Calu3 (cell line): Measurements from ENCODE around the gene KCNT2. TPM values are rescaled to one million over a fixed set of nuclear protein-coding genes. Genes with fewer than 3 reads are reported as not detected.

Experiments
- BruUV-seq: library from RNA; stranded (reverse); fragments of 400-500 nt; replicated peaks from 2 replicates; lab custom pipeline; 2021; lab: Mats Ljungman, UMichigan
- CTCF ChIA-PET: fragments of 300-600 bp; sonication (Branson Sonifier 250); formaldehyde crosslinking; loops from one replicate; lab custom pipeline; 2022; ENCODE audit warnings: antibody characterized with exemption; lab: Charles Lee
- DNase-seq: peaks from one replicate; pipeline ENCODE4 v3.0.0; 2022
- H3K27ac Mint-ChIP-seq: one replicate; pipeline ENCODE4 v1.8.0; 2022; ENCODE audit warnings: mixed read lengths; ENCODE audit not compliant: unreplicated experiment
- H3K27me3 Mint-ChIP-seq: one replicate; pipeline ENCODE4 v1.8.0; 2022; ENCODE audit warnings: mixed read lengths; ENCODE audit not compliant: unreplicated experiment
- H3K36me3 Mint-ChIP-seq: one replicate; pipeline ENCODE4 v1.8.0; 2022; ENCODE audit warnings: mild to moderate bottlenecking, moderate library complexity, mixed read lengths; ENCODE audit not compliant: insufficient read depth, unreplicated experiment
- H3K4me1 Mint-ChIP-seq: one replicate; pipeline ENCODE4 v1.8.0; 2022; ENCODE audit warnings: mild to moderate bottlenecking, low read depth, mixed read lengths; ENCODE audit not compliant: unreplicated experiment
- H3K4me3 Mint-ChIP-seq: one replicate; pipeline ENCODE4 v1.8.0; 2022; ENCODE audit warnings: mild to moderate bottlenecking, low read depth, moderate library complexity, mixed read lengths; ENCODE audit not compliant: unreplicated experiment
- H3K9me3 Mint-ChIP-seq: one replicate; pipeline ENCODE4 v1.8.0; 2022; ENCODE audit warnings: low read depth, mixed read lengths; ENCODE audit not compliant: unreplicated experiment
- intact Hi-C: fragments of 100-400 bp; cut with micrococcal nuclease; formaldehyde crosslinking; loops from one replicate; pipeline ENCODE4 v1.10.0; 2022; ENCODE audit not compliant: unreplicated experiment
- total RNA-seq: library from RNA; stranded (reverse); gene quantifications from 2 replicates; pipeline ENCODE4 v1.2.3, GENCODE V29; 2022
- TF ChIP-seq, protein P1 (sequence below): fragments of 200-600 bp; IDR thresholded peaks from one replicate; pipeline ENCODE4 v1.8.0; 2022; ENCODE audit warnings: antibody characterized with exemption; ENCODE audit not compliant: unreplicated experiment

KCNT2 gene
- total RNA-seq, 1 experiment from 2014 or later, result 3.3 TPM

DNA sequence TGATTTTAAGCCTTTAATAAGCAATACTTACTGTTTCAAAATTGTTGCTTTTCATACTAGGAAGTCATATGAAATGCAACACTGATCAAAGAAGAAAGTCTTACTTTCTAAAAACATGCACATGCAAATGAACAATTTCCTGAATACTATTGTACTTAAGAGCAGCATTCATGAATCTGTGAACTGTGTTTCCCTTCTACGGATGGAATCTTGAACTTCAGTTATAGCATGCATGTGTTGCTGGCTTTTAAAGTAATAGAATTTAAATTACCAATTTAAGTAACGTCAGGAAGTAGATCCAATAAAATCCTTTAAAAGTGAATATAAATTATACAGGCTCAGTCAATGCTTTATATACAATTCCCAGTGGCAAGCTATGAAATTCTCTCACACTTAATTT, 348.9 kb downstream of the KCNT2 start:
- BruUV-seq, result no TSS peak
- no peak overlapping the region for H3K27ac Mint-ChIP-seq

DNA sequence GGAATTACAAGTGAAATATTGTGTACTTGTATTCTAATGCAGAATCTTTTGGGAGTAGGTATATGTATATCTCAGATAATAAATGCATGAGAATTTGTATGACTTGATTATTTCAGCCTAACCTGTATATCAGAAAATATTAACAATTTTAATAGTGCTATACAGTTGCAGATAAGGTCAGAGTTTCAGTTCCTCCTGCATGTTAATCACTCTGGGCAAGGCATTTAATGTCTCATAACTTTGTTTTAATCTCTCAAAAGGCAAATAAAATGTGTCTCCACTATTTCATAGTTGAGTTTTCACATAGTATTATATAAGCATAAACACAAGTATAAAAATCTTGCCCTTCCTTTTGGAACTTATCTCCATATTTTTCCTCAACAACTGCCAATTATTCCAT, 352.5 kb downstream of the KCNT2 start:
- no peak for DNase-seq
- Mint-ChIP-seq H3K27ac (no peak overlapping the region), H3K9me3 (no peaks in the 10 kb centered on the region), H3K36me3 (no peaks in the 10 kb centered on the region), H3K4me3 (no peak overlapping the region), H3K4me1 (no peaks in the 10 kb centered on the region), H3K27me3 (no peaks in the 10 kb centered on the region)
- no TSS peak for BruUV-seq
- CTCF ChIA-PET, result no interaction called here
- TF ChIP-seq, protein P1, sequence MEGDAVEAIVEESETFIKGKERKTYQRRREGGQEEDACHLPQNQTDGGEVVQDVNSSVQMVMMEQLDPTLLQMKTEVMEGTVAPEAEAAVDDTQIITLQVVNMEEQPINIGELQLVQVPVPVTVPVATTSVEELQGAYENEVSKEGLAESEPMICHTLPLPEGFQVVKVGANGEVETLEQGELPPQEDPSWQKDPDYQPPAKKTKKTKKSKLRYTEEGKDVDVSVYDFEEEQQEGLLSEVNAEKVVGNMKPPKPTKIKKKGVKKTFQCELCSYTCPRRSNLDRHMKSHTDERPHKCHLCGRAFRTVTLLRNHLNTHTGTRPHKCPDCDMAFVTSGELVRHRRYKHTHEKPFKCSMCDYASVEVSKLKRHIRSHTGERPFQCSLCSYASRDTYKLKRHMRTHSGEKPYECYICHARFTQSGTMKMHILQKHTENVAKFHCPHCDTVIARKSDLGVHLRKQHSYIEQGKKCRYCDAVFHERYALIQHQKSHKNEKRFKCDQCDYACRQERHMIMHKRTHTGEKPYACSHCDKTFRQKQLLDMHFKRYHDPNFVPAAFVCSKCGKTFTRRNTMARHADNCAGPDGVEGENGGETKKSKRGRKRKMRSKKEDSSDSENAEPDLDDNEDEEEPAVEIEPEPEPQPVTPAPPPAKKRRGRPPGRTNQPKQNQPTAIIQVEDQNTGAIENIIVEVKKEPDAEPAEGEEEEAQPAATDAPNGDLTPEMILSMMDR, result no peak
- intact Hi-C loops, result no loop called here

More for the DNA sequence above, 348.9 kb downstream of the KCNT2 start:
- DNase-seq, result no peak
- Mint-ChIP-seq H3K27me3 (no peaks in the 10 kb centered on the region), H3K4me1 (no peaks in the 10 kb centered on the region), H3K9me3 (no peaks in the 10 kb centered on the region), H3K36me3 (no peaks in the 10 kb centered on the region), H3K4me3 (no peak overlapping the region)
- TF ChIP-seq, protein P1, result no peak
- CTCF ChIA-PET, result no interaction called here
- intact Hi-C loops, result no loop called here

DNA sequence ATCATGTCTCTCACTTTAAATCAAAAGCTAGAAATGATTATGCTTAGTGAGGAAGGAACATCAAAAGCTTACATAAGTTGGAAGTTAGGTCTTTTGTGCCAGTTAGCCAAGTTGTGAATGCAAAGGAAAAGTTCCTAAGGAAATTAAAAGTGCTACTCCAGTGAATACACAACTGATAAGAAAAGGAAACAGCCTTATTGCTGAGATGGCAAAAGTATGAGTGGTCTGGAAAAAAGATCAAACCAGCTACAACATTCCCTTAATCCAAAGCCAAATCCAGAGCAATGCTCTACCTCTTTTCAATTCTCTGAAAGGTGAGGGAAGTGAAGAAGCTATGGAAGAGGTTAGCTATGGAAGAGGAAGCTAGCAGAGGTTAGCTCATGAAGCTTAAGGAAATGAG, 378.7 kb downstream of the KCNT2 start:
- no peak overlapping the region for H3K4me3 Mint-ChIP-seq
- no peak for DNase-seq
- intact Hi-C loops, result no loop called here
- CTCF ChIA-PET, result no interaction called here
- H3K9me3 Mint-ChIP-seq, result peaks cover 3% of the 10 kb centered on the region
- H3K27me3 Mint-ChIP-seq, result no peaks in the 10 kb centered on the region
- H3K36me3 Mint-ChIP-seq, result no peaks in the 10 kb centered on the region
- TF ChIP-seq, protein P1, result no peak
- no peak overlapping the region for H3K27ac Mint-ChIP-seq
- H3K4me1 Mint-ChIP-seq, result no peaks in the 10 kb centered on the region
- BruUV-seq, result no TSS peak

DNA sequence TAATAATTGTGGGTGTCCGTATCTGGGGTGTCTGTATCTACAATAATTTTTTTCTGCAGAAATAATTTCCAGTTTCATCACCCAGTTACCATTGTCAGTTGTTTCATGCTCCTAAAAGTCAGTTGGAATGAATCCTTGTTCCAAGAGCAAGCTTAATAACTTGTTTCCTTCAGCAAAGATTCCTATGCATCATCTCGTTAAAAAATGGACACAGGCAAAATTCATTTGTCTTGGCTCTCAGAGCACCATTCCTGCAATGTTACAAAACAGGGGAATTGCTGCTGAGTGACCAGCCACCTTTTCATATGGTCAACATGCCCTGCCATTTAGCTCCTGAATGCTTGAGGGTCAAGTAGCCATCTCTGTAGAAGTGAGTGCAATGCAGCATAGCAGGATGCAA, 393.4 kb downstream of the KCNT2 start:
- TF ChIP-seq, protein P1, result no peak
- Mint-ChIP-seq H3K27ac (no peak overlapping the region), H3K4me1 (no peaks in the 10 kb centered on the region), H3K4me3 (no peak overlapping the region), H3K9me3 (no peaks in the 10 kb centered on the region), H3K36me3 (no peaks in the 10 kb centered on the region), H3K27me3 (no peaks in the 10 kb centered on the region)
- intact Hi-C loops, result no loop called here
- DNase-seq, result no peak
- CTCF ChIA-PET, result no interaction called here
- no TSS peak for BruUV-seq
